ENCODE measurements around the gene KIF26A.

Gene KIF26A

DNA sequence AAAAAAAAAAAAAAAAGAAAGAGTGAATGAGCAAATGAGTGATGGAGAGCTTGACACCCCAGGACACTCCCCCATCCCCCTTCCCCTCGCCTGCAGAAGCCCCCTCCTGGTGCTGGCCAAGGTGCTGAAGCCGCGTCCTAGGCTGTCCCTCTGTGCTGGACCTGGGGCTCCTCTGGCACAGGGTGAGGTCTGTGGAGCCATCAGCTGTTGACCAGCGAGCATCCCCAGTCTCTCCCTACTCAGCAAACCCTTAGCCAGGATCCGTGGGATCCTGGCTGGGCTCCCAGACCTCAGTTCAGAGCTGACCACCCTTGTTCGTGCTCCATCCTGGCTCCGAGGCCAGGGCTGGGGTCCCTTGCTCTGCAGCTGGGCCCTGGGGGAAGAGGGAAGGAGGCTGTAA lies 5.4 kb upstream of the KIF26A start:
- TF ChIP-seq ZFX (IDR thresholded peaks at IDR 0.05) = no peak
- TF ChIP-seq, protein P1, sequence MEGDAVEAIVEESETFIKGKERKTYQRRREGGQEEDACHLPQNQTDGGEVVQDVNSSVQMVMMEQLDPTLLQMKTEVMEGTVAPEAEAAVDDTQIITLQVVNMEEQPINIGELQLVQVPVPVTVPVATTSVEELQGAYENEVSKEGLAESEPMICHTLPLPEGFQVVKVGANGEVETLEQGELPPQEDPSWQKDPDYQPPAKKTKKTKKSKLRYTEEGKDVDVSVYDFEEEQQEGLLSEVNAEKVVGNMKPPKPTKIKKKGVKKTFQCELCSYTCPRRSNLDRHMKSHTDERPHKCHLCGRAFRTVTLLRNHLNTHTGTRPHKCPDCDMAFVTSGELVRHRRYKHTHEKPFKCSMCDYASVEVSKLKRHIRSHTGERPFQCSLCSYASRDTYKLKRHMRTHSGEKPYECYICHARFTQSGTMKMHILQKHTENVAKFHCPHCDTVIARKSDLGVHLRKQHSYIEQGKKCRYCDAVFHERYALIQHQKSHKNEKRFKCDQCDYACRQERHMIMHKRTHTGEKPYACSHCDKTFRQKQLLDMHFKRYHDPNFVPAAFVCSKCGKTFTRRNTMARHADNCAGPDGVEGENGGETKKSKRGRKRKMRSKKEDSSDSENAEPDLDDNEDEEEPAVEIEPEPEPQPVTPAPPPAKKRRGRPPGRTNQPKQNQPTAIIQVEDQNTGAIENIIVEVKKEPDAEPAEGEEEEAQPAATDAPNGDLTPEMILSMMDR (conservative IDR thresholded peaks at IDR 0.05) = no peak
- H3K27ac ChIP-seq = no peak overlapping the region

DNA sequence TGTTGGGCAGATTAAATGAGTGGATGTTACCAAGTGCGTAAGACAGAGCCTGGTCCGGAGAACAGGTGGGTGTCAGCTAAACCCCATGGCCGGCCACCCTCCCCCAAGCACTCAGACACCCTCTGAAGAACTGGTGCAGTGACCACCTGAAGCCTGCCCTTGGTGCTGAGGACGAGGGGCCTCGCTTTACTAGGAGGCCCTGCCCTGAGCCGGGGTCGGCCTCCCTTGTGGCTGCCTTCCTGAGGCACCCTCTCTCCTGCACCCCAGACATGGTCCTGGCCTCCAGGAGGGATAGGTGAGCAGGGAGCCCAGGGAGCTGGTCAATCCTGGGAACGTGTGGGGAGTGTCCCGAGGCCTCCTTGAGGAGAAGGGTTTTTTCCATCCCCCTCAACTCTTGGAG lies 4.9 kb upstream of the KIF26A start:
- TF ChIP-seq, protein P1 (conservative IDR thresholded peaks at IDR 0.05) = no peak
- no peak for TF ChIP-seq ZFX (IDR thresholded peaks at IDR 0.05)
- H3K27ac ChIP-seq = no peak overlapping the region

DNA sequence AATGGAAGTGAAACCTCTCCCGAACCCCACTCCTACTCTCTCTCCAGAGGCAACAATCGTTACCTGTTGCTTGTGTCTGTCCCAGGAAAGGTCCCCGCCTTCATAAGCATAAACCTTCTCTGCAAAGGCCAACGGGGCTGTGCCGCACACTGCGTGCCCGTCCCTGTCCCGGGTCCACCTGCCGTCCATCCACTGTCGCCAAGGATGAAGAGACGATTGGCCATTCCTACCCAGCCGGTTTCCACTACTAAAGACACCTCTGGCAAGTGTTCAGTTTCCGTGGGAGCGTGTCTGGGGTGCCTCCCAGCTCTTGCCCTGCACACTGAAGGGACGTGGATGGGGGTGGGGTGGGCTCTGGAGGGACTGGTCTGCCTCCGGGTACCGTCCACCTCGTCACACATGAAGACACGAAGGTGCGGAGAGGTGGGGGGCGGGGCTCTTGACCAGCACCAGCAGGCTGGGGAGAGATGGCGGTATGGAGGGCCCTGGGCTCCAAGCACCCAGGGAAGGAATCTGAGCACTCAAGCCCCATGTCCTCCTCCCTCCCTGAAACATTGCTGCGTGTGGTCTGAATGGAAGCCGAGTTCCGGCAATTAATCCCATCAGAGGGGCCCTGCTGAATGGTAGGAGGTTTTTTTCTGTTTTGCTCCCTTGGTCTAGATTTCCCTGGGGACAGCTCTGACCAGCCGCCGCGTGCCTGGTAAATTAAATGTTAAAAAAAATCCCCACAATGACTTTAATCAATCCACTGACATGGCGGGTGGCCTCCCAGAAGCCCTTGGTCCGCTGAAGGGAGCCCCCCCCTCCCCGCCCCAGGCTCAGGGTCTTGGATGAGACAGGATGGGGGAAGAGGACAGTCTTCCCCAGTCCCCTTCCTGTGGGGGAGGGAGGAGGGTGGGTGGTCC lies 4.1 kb upstream of the KIF26A start:
- no peak for TF ChIP-seq ZFX (IDR thresholded peaks at IDR 0.05)
- TF ChIP-seq, protein P1 (conservative IDR thresholded peaks at IDR 0.05) = no peak

DNA sequence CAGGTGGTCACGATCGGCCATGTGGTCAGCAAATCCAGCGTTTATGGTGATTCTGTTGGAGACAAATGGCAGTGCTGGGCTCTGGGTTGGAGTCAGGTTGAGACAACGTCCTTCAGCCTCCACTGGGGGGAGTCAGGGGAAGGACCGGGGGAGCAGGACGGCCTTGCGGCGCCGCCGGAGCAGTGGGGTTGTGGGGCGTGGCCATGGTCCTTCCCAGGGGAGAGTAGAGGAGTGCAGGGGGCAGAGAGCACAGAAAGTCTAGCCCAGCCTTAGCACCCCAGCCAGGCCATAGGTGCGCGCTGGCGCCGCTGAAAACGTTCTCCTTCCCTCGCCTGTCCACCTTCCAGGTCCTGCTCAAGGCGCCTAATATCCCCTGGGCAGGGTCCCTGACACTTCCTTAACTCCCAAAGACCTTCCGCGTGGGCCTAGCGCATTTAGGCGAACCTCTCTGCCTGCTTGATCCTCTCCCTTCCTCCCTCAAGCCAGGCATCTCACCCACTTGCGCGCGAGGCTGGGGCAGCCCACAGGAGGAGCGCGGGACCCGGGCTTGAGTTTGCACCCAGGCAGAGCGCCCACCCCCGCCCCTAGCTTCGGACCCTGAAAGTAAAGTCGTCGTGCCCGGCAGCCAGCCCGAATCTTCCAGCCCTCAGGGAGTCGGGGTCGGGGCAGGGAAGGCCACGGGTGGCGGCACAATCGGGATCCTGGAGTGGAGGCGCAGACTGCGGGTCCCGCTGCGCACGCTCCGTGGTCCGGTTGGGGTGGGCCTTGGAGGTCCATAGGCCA lies 3.1 kb upstream of the KIF26A start:
- no peak overlapping the region for H3K27ac ChIP-seq
- no peak for TF ChIP-seq ZFX (IDR thresholded peaks at IDR 0.05)
- TF ChIP-seq, protein P1 (conservative IDR thresholded peaks at IDR 0.05) = peak; percentile 19

More for the DNA sequence above, 4.1 kb upstream of the KIF26A start:
- H3K27ac ChIP-seq = no peak overlapping the region

DNA sequence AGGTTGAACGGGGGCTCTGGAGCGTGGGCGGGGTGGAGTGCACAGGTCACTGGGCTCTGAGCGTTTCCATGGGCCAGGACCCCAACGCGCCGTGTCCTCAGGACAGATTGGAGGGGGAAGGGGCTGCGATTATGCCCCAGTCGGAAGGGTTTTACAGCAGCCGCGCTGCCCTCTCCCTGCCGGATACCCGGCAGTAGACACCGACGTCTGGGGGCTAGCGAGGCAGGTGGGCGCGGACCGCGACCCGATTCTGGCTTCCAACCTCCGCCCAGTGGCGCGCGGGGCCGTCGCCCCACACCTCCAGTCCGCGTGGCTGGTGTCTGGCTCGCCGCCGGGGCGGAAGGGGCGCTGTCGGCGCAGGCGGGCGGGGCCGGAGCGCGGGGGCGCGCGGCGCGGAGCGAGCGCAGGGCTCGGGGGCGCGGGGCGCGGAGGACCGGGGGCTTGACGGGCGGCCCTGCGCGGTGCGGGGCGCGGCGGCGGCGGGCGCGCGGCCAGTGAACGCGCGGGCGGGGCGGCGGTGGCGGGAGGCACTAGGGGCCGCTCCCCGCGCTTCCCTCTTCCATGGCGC lies 2.4 kb upstream of the KIF26A start:
- no peak overlapping the region for H3K27ac ChIP-seq
- no peak for TF ChIP-seq ZFX (IDR thresholded peaks at IDR 0.05)
- TF ChIP-seq, protein P1 (conservative IDR thresholded peaks at IDR 0.05) = no peak

DNA sequence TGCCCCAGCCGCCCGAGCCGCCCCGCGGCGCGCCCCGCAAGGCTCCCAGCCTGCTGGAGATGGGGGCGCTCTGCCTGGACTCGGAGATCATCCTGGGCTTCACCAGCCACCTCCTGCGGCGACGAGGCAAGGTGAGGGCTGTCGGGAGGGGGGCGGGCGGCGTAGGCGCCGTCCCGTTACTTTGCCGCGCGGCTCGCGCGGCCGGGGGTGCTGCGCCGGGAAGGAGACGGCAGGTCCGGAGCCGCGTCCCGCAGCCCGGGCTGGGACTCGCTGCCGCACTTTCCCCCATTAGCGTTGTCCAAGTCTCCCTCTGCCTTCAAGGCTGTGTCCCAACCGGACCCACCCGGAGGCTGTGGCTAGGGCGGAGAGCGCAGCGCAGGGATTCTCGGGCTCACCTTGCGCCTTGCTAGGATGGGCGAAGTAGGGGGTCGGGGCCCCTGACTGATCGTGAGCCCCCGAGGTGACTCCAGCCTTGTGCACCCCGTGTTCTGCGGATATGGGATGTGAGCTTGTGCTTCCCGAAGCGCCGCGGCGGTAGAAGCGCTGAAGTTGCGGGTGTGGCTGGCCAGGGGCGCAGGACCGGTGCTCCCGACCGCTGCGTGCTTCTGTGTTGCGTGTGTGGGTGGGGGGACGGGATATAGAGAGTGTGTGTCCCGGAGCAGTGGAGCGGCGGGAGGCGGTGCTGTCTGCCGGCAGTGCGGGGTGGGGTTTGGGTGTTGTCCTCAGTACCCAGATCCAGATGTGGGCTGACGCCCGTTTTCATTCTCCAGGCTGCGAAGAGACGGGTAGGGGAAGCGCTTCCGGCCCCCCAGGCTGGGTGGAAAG lies 1.7 kb upstream of the KIF26A start:
- H3K27ac ChIP-seq = no peak overlapping the region
- TF ChIP-seq, protein P1 (conservative IDR thresholded peaks at IDR 0.05) = no peak
- no peak for TF ChIP-seq ZFX (IDR thresholded peaks at IDR 0.05)
